D721Med (cell line): ENCODE measurements around the gene DMBX1.

Experiments used
- DNase-seq: peaks from one replicate; pipeline ENCODE4 v3.0.0; 2011; ENCODE audit warnings: low spot score; ENCODE audit not compliant: insufficient read length
- FAIRE-seq: peaks from 2 replicates; lab custom pipeline; 2011; peaks lifted over from hg19 to GRCh38; lab: Jason Lieb, UNC
- TF ChIP-seq, protein P1 (sequence below): IDR thresholded peaks from 2 replicates; pipeline ENCODE4 v1.5.1; 2012; ENCODE audit warnings: mild to moderate bottlenecking, control low read depth; ENCODE audit not compliant: insufficient read depth; ENCODE audit errors: missing control alignments

DMBX1 gene

DNA sequence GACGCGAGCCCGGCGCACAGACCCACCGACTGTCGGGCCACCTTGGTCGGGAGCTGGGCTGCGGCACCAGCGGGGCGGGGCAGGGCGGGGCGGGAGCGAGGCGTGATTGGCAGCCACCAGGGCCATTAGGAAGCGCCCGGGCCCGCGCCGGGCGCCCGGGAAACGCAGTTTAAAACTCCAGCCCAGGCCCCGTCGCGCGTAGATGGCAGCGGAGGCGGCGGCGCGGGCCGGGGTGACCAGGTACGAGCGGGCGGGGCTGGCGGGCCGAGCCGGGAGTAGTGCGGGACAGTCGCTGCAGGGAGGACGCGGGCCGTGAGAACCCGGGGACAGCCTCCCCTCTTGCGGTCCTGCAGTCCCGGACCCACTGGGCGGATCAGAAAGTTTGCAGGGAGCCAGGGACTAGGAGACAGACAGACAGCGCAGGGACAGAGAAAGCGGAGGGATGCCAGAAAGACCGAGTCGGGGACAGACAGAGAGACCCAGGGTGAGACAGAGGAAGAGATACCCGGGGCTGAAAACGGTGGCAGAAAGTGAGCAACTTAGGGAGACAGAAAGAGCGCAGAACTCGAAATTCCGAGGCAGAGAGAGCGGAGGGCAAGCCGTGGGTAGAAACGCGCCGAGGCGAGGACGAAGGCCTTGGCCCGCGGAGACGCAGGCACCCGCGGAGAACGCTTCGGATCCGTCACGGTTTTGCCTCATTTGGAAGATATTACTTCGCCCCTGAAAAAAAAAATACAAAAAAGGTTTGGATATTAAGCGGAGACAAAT lies at the start of gene DMBX1:
TSS of gene DMBX1 (plus strand) at position 199 of the 768 bp plus-strand sequence. CDS start 17,175 bp downstream, outside the sequence.
- TF ChIP-seq, protein P1, sequence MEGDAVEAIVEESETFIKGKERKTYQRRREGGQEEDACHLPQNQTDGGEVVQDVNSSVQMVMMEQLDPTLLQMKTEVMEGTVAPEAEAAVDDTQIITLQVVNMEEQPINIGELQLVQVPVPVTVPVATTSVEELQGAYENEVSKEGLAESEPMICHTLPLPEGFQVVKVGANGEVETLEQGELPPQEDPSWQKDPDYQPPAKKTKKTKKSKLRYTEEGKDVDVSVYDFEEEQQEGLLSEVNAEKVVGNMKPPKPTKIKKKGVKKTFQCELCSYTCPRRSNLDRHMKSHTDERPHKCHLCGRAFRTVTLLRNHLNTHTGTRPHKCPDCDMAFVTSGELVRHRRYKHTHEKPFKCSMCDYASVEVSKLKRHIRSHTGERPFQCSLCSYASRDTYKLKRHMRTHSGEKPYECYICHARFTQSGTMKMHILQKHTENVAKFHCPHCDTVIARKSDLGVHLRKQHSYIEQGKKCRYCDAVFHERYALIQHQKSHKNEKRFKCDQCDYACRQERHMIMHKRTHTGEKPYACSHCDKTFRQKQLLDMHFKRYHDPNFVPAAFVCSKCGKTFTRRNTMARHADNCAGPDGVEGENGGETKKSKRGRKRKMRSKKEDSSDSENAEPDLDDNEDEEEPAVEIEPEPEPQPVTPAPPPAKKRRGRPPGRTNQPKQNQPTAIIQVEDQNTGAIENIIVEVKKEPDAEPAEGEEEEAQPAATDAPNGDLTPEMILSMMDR = no peak
- DNase-seq = peak; percentile 94
- FAIRE-seq = no peak

DNA sequence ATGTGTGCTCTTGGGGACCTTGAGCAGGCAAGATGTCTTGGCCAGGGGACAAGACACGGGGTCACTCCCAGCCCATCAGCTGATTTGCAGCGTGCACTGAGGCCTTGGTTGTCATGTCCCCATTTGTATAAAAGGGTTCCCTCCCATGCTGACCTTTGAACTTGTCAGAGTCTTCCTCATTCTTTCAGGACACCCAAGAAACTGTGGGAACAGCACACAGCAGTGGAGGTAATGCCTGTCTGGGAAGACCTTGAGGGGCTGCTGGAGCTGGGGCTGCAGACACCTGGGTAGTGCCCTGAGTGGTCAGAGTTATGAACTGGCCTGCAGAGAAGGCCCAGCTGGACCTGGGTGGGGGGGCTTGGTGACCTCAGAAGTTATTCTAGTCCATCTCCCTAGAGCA lies 49.2 kb upstream of the DMBX1 start:
- TF ChIP-seq, protein P1 = no peak
- no peak for FAIRE-seq
- no peak for DNase-seq

DNA sequence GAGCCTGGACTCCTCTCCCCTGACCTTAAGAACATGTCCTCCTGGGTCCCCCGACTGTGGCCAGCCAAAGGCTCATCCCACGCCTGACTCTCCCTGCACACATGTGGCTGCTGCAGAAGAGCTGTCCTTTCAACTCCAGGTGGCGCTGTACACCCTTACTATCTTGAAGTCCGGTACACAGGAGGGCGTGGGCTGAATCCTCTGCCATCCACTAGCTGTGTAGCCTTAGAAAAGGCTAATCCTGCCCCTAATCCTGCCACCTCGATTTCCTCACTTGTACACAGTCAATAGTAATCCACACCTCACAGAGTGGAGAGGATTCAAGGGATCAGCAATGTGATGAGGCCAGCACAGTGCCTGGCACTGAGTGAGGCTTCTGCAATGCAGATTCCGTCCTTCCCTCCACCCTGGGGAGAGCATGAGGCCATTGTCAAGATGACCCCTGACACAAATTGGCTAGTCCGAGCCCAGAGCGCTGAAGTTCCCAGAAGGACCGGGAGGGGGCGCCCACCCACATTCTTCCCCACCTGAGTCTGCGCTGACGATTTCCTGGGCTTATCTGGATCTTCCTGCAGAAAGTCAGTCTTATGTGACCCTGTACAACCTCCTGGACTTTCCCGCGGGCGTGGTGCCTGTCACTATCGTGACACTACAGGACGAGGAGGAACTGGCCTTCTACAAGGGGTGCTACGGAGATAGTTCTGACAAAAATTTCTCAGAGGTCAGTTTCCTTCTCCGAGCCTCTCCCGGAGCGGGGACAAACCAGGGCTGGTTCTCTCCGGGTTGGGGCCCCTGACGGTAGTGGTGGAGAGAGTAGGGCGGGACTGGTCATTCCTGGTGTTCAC lies 47.1 kb upstream of the DMBX1 start:
- FAIRE-seq = no peak
- peak; percentile 63 for DNase-seq
- TF ChIP-seq, protein P1 = peak; percentile 82

DNA sequence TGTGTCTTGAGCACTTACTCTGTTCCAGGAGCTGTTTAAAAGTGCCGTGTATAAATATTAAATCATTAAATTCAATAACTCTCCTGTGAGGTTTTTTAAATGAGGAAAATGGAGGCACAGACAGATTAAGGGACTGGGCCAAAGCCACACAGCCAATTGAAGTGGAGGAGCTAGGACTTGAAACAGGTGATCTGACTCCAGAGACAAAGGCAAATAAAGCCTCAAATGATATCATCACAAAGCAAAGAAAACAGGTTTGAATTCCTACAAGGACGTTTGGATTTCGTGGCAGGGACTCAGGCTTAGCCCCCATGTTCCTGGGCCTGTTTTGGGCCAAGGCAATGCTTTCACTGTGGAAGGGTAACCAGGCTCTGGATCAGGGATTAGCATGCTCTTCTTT lies 45.2 kb upstream of the DMBX1 start:
- FAIRE-seq = no peak
- DNase-seq = no peak
- TF ChIP-seq, protein P1 = no peak

DNA sequence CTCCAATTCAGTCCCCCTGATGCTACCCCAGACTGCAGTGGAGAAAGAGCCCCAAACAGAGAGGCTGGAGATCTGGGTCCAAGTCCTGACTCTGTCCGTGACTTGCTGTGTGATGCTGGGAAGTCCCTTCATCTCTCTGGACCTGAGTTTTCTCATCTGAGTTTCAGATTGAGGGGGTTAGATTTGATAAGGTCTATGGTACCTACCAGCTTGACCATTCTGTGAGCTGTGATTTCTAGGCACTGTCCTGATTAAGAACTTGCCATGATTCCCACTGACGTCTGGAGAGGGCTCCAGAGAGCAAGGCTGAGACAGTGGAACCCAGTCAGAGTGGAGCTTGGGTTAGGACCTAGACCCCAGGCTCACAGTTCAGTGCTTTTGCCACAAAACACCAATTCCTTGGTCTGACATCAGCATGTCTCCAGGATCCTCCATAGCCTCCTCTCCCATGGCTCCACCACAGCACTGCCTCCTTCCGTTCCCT lies 43.8 kb upstream of the DMBX1 start:
- FAIRE-seq (no peak), DNase-seq (no peak)
- TF ChIP-seq, protein P1 = peak; percentile 41

DNA sequence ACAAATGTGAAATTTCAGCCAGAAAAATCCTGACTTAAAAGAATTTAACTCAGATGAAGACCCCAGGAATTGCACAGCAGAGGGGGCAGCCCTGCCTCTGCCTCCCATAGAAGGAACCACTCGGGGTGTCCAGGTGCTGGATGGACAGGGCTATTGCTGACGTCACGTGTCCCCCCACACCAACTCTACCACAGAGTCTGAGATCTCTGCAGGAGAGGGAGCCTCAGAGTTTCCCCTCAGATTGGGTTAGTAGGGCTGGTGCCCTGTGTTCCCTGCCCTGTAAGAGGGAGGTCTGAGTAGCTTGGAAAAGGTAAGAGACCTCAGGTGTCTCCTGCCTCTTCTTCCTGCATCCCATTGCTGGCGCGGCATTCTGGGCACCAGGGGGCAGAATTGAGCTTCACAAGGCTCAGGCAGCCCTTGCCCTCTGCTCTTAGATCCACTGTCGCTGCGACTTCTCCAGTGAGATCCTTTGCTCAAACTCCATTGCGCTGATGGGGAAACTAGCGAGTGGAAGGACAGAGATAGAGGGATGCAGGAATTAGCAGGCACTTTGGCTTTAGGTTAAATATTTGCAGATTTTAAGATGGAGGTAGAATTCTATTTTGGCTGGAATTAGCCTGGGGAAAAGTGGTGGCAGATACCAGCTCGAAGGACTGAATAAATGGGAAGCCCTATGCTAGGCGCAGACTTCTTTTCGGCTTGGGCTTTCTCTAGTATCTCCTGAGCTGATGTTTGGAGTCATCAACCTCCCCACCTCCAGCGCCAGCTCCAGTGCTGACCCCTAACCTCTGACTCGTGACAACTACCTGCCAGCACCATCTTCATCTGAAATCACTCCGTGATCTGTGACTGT lies 42.8 kb upstream of the DMBX1 start:
- TF ChIP-seq, protein P1 = peak; percentile 96
- no peak for DNase-seq
- no peak for FAIRE-seq
